Suppressor macrophage (primary cell): ENCODE results near the gene TPRG1L.

Experiments
- DNase-seq, 4 experiments: peaks; one replicate each; pipeline ENCODE4 v3.0.0-alpha.2; 2020 to 2022

The TPRG1L gene

DNA sequence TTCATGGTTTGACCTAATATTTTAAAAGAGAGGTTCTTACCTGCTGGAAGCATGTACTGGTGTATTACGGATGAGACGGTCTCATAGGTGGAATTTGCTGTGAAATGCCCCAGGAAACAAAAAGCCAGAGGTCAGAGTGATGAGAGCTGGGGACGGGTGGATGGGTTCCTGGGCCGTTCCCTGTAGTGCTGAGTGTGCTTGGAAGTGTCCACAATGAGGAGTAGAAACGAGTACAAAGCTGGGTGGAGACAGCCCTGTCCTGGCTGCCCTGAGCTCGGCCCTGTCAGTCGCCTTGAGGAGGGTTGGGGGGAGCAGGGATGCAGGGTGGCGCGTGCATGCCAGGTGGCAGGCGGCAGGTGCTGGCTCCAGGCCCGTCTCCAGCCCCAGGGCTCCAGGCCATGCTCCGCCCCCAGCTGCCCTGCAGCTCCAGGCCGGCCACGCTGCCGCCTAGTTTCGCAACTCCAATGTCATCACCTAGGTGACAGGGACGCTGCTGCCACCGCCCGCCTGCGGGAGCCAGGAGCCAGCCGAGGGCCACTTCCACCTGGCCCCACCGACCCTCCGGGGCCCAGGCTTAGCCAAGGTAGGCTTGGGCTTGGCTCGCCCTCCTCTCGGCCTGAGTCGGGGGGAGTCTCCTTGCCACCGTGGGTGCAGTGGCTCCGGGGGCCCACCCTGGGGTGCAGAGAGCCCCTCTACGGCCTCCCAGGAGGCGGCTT is 43.9 kb downstream of the TPRG1L start:
- peak; percentile 73 to 88 (median 80) for DNase-seq

DNA sequence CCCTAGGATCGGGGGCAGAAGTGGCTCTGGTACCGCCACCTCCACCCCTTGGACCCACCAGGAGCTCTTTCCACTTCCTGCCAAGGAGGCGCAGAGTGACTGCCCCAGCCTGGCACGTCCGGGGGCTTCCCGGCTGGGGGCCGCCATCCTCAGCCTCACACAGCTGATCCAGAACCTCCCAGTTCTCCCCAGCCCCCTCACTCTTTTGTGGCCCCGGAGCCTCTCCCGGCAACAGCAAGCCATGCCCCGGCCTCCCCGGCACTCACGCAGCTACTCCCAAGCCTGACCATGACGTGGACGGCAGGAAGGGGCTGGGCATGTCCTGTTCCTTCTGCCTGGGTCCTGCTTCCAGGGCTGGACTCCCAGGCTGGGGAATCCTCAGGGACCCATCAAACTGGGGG is 44.6 kb downstream of the TPRG1L start:
- no peak for DNase-seq

- DNase-seq: no peak
These were observed 45.2 kb downstream of the TPRG1L start for GRCh38 chr1:3669971-3670431.

DNA sequence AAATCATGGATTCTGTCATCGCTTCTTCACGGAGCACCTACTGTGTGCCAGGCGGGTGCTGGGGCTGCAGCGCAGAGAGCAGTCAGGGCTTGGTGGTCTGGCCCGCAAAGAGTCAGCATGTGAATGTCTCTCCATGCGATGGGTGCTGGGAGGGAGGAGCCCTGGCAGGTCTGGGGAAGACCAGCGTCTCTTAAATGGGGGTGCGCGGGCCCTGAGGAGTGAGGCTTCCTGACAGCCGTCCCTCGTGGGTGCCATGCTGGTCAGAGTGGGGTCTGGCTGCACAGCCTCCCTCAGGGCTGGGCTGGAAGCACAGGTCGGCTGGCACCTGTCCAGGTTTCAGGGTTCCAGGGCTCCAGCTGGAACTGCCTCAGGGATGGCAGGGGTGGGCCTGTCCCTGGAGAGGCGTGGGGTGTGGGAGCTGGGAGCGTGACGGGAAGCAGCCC is 46.0 kb downstream of the TPRG1L start:
- no peak for DNase-seq

DNA sequence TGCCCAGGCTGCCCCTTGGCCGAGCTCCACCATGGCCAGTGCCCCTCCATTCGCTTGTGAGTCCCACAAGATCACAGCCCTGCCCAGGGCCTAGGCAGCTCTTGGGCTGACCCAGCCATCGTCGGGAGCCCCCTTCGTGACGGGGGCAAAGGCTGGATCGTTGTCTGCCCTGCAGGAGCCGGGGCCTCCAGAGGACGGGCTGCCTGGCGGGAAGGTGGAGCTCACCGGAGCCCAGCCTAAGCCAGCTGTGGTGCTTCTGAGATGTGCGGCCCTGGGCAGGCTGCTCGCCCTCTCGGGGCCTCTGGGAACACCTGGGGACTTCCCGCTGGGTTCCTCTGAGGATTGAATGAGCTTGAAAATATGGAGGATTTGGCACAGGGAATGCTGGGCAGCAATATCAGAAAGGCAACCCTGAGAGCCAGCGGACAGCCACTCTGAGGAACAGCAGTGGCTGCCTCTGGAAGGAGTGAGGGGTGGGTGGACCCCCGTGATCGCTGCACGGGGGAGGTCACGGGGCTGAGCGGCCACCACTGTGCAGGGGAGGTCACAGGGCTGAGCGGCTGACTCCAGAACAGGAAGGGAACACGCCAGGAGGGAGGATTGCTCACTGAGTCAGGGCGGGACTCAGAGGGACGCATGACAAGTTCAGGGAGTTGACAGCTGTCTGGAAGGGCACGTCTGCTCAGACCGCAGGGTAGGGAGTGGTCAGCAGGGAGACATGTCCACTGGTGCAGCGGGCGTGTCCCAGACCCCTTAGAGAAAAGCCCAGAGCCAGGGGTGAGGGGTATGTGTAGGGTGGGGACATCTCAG is 46.8 kb downstream of the TPRG1L start:
- DNase-seq: peak in 3 of 4 experiments; percentile 33 to 52 (median 44)

DNA sequence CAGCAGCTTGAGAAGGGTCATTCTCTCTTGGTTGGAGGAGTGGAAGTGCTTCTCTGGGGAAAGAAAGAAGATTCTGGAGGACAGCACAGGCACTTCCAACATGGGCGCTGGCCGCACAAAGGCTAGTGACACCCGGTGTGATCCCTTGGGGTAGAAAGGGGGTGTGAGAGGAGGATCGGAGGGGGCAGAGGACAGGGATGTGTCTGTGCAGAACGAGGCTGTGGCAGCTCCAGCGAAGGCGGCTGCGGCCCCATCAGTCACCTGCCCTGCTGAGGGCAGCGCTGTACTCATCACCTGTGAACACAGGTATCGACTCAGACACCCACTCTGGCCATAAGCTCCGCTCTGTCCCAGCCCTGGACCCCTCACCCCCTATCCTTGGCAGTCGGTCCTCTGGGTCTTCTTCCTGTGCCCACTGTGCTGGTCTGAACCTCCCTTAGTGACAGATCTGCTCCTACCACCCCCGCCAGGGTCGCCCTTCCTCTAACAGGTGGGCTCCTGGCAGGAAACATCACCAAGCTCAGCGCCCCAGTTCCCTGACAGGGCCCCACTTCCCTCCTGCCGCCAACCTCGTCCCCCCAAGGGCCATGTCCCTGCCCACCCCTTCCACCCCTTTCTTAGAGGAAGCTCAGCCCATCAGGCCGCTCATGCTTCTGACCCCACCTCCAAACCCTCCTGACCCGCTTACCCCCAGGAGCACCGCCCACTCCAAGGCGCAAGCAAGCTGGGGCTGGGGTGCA is 47.6 kb downstream of the TPRG1L start:
- DNase-seq: peak in 1 of 4 experiments; percentile 24

DNA sequence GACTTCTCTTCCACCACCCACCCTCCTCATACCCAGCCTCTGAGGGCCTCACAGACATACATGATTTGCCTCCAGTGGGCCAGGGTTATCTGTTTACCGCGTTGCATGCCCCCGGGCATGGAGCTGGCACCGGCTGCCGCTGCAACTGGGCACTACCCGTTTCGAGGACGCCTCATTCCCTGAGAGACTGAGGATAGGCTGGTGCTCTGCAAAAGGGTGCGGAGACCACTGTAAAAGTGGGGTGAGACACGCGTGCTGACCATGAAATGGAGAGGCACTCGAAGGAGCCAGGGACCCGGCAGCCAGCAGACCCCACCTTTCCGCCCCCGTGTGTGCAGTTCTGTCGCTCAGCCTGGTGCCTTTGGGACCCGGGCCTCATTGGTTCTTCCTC is 48.2 kb downstream of the TPRG1L start:
- DNase-seq: no peak

DNA sequence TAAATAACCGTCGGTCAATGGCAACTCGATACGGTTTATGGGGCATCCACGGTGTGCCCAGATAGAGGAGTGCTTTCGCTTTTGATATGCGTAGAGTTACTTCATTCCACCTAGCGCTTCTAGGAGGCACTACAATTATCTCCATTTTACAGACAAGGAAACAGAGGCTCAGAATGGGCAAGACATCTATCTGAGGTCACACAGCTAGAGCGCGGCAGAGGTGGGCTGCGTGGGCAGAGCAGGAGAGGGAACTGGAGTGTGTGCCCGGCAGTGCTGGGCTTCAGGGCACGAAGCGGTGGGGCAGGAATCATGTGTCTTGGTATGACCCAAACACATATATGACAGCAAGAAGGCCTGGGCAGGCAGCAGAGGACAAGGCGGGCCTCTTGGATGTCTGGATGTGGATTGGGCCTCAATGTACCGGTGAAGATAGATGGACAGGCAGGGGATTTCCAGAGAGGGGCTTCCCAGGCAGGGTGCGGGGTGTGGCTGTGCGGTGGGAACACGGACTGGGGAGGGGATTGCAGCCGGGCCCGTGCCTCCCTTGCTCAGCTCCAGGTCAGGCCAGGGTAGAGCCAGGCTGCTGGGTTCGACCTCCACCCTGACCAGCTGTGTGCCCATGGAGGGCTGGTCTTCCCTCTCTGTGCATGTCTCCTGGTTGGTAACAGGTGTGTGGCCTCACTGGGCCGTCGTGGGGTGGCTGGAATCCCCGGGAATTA is 48.7 kb downstream of the TPRG1L start:
- no peak for DNase-seq

DNA sequence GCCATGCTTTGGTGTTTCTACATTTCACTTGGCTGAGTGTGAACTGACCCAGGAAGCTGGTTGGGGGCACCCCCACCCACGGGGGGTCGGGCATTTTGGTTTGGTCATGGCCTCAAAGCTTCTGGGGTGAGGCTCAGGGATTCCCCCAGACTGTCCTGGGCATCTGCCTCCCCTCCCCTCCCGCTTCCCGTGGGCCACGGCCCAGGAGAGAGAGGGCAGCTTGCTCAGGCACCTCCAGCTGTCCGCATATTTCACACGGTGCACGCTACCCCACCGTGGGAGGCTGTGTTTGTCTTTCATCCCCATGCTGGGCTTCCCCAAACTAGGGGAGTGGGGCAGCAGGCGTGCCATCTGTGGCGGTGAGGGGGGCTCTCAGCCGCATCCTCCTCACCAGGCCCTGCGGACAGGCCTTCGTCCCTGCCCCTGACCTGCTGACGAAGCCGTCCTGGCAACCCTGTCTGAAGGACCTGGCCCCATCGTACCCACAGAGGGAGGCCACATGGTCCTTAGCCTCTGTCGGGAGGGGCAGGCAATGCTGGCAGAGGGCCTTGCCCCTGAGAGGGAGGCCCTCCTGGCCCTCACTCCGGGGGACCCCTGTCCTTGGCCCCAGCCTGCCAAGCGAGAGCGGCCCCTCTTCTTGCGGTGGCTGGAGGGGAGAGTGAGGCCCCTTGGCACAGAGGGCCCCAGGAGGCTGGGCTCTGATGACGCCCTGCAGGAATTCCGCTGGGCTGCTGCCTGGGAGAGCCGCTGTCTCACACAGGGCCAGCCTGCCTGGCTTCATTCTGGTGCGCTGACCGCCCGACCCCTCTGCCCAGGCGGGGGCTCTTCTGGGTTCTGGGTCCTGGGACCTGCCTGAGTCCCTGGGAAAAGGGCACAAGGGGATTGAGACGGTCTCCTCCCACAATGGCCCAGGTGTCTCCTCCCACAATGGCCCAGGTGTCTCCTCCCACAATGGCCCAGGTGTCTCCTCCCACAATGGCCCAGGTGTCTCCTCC is 49.6 kb downstream of the TPRG1L start:
- no peak for DNase-seq

DNA sequence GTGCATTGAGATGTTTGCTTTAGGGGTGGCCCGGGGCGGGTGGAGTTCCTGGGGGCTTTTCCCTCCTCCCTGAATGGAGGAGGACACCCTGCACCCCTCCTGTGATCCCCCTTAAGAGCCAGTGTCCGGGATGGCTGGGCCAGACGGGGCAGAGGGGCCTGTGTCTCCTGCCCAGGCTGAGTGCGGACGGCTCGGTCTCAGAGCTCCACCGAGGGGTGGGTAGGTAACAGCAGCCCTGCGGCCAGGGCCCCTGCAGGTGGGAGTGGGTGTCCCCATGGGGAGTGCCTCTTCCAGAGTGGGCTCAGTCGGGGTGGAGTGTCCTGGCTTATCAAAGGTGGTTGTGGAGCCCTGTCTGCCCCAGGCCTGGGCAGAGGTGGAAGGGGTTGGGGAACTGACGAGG is 50.6 kb downstream of the TPRG1L start:
- DNase-seq: no peak

- DNase-seq: peak in 3 of 4 experiments; percentile 8 to 39 (median 26)
These were observed 52.0 kb downstream of the TPRG1L start for GRCh38 chr1:3676581-3677470.

DNA sequence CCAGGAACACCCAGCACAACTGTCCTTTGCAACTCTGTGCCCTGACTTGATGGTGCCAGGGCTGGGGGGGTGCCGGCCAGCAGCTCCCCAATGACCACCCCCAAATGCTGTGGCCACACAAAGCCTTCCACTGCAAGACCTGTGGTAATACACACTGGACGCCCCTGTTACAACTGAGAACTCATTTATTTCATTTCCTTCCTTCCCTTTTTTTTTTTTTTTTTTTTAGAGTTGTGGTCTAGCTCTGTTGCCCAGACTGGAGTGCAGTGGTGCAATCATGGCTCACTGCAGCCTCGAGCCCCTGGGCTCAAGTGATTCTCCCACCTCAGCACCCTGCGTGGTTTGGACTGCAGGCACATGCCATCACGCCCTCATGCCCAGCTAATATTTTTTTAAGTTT is 52.7 kb downstream of the TPRG1L start:
- DNase-seq: peak; percentile 59 to 81 (median 74)

DNA sequence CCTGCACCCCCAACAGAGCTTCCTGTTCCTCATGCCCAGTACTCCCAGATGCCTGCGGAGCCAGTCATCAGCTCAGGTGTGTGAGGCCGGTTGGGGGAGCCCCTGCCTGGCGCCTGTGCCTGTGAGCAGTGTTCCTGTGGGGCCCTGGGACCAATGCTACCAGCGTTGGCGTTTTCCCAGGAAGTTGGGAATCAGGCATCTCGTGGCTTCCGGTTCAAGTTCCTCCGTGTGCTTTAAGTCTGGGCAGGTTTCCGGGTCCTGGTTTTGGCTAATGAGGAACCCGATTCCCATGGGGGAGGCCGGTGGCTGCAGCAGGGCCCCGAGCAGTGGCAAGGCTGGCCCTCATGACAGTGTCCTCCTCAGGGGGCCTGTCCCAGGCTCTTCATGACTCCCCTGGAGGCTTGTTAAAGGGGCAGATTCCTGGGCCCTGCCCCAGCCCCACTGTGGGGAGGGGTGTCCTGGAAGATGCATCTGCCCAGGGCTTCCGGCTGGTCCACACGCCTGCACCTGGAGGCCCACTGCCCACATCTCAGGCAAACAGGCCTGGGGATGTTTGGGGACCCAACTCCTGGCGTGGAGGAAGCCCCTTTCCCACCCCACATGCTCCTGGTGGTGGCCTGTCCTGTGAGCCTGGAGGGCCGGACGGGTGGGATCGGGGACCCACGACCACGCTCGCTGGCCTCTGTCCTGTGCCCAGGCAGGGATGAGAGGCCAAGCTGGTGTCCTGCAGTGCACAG is 53.7 kb downstream of the TPRG1L start:
- peak in 3 of 4 experiments; percentile 35 to 50 (median 43) for DNase-seq

- DNase-seq: peak in 2 of 4 experiments; percentile 35 to 59
These were observed 54.3 kb downstream of the TPRG1L start for GRCh38 chr1:3679098-3679555.
